RKO (cell line): ENCODE results near the gene CEP250.
"Not testable (repeated sequence)": the region's sequence is repeated elsewhere in the genome, so short reads cannot be mapped to it uniquely, and the experiment has no call there.

ENCODE experiments used
- DNase-seq: peaks from one replicate; pipeline ENCODE4 v3.0.0-alpha.2; 2016; ENCODE audit warnings: low spot score

The CEP250 gene

GRCh38 chr20:35523298-35523888 is 68.0 kb downstream of the CEP250 start:
- DNase-seq = peak; percentile 29

- no peak for DNase-seq
Measured at GRCh38 chr20:35525639-35526038, 70.2 kb downstream of the CEP250 start.

GRCh38 chr20:35527122-35527769 is 71.8 kb downstream of the CEP250 start:
- DNase-seq = no peak

- no peak for DNase-seq
Measured at GRCh38 chr20:35529552-35529951, 74.2 kb downstream of the CEP250 start, which contains the start of gene C20orf173. TSS of gene C20orf173 (minus strand) at chr20:35529652. CDS start at chr20:35529373, 279 bp downstream.

DNA sequence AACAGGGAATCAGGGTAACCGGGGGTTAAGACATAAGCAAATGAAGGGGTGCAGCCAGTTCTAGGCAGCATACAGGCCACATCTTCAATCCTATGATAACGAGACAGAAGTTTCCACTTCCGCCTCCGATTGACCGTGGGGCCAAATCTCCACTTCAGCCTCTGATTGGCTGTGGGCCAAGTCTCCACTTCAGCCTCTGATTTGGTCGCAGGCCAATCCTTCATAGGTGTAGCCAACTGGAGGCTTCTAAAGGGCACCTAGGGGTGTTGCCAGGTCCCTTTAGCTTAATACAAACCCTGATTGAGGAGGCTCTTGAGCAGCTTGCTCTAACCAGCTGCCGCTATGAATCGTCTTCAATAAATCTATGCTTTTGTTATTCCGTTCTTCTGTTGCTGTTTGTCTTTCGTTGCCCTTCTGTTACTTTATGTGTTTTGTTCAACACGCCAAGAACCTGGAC is 84.4 kb downstream of the CEP250 start:
- DNase-seq = no peak

- no peak for DNase-seq
Measured at GRCh38 chr20:35541118-35541782, 85.9 kb downstream of the CEP250 start.

- peak; percentile 98 for DNase-seq
Measured at GRCh38 chr20:35541783-35542662, 86.6 kb downstream of the CEP250 start, which contains the start of gene ERGIC3. TSS of gene ERGIC3 (plus strand) at chr20:35542078. CDS start at chr20:35542098, 20 bp downstream.

DNA sequence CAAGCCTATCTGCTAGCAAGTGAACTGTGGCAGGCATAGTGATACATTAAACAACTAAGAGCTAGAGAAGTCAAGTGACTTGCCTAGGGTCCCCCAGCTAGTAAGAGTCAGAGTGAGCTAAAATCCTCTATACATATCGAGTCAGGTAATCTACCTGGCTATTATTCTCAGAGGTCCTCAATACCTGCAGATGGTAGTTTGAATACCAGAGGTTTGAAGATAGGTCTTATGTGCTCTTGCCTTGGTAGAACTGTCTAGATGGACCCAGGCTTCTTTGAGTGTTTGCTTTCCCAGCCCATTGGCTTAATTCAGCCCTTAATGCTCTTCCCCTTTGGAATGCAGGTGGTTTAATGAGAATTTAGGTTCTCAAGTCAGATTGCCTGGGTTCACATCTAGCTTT is 87.6 kb downstream of the CEP250 start:
- no peak for DNase-seq

GRCh38 chr20:35544436-35544835 is 89.0 kb downstream of the CEP250 start:
- no peak for DNase-seq

- DNase-seq = peak; percentile 47
Measured at GRCh38 chr20:35544941-35545340, 89.5 kb downstream of the CEP250 start.

- DNase-seq = no peak
Measured at GRCh38 chr20:35546127-35546526, 90.7 kb downstream of the CEP250 start.

- DNase-seq = no peak
Measured at GRCh38 chr20:35547329-35547728, 91.9 kb downstream of the CEP250 start.

- DNase-seq = no peak
Measured at GRCh38 chr20:35551503-35551902, 96.1 kb downstream of the CEP250 start.

- DNase-seq = no peak
Measured at GRCh38 chr20:35552914-35553313, 97.5 kb downstream of the CEP250 start.

DNA sequence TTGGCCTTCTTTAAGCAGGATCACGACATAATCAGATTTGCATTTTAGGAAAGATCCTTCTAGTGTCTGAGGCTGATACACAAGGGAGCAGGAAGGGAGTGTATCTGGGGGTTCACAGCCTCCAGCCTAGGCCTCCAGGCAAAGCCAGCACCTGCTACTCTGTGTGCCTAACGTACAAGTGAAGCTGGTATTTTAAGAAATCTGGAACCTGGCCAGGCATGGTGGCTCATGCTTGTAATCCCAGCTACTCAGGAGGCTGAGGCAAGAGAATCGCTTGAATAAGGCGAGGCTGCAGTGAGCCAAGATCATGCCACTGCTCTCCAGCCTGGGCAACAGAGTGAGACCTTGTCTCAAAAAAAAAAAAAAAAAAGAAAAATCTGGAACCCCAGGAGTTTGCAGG is 100.1 kb downstream of the CEP250 start:
- not testable (repeated sequence) for DNase-seq

GRCh38 chr20:35555951-35556645 is 100.7 kb downstream of the CEP250 start:
- no peak for DNase-seq

DNA sequence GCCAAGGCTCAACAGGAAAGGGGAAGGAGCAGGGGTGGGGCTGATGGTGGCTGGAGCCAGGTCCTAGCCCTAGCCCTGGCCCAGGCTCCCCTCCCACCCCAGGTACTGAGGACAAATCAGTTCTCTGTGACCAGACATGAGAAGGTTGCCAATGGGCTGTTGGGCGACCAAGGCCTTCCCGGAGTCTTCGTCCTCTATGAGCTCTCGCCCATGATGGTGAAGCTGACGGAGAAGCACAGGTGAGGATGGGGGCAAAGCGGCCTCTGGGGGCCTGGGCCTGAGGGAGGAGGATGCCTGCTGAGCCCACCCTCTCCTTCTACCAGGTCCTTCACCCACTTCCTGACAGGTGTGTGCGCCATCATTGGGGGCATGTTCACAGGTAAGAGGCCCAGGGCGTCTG is 101.5 kb downstream of the CEP250 start:
- no peak for DNase-seq

- DNase-seq = no peak
Measured at GRCh38 chr20:35558451-35558850, 103.1 kb downstream of the CEP250 start.

GRCh38 chr20:35559042-35559693 is 103.8 kb downstream of the CEP250 start:
- DNase-seq = no peak

DNA sequence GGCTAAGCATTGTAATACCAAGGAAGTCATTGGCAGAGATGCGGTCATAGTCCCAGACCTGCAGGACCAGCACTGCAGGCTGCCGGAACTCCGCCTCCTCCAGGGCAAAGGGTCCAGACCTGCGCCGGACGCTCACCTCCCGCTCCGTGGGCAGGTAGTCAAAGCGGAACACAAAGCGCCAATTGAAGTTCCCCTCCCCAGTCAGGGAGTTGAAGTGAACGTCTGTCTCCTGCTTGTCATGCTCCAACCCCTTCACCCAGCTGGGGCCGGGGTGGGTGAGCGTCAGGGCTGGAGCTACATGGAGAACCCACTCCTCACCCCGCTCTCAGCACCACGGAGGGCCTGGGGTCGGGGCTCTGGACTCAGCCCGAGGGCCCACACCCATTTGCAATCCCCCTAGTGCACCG is 104.7 kb downstream of the CEP250 start:
- no peak for DNase-seq

GRCh38 chr20:35560541-35560940 is 105.1 kb downstream of the CEP250 start:
- no peak for DNase-seq
